Limb (tissue), 2 donors: Measurements from ENCODE around the gene AEBP1.
A peak's percentile ranks its signal among the peaks of the same experiment; 100 is the strongest.

ENCODE experiments used
- DNase-seq, 2 donors: peaks; one replicate each; pipeline ENCODE4 v3.0.0-alpha.2; 2016; ENCODE audit errors: extremely low spot score in 2 of 2

AEBP1 gene

DNA sequence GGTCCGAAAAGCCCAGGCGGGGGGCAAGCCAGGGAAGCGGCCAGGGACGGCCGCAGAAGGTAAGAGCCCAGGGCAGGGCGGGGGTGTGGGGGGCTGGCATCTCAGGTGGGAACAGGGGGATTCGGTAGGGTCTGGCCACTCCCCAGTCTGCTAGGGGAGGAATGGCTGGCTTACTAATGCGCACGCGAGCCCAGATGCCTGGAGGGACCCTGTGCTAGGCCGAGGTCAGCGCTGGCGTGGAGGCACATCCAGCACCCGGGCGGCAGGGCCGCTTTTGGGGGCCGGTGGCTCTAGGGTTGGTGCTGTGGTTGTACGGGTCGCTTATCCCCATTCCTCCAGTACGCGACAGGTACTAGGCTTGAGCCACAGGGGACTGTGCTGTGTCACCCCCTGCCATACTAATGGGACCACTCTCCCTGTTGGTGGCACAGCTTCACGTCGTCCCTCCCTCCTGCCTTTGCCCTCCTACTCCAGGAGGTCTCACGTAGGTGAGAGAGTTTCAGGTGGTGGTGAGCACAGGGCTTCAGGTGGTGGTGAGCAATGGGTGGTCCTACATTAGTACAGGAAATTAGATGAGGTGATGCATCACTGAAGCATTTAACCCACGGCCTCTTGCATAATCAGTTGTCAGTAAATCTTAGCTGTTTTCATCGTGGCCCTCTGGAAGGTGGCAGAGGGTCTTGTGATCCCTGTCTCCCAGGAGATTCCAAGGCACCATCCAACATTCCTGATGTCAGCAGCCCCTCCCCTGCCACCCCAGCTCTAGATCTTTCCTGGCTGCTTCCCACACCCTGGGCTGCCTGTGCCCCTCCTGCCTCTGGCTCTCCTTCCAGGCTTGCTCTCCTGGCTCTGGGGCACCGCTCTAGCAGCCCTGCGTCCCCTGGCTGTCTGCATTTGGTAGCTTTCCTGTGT is 971 bp downstream of the AEBP1 start:
- DNase-seq = peak in 1 of 2 donors; percentile 42

DNA sequence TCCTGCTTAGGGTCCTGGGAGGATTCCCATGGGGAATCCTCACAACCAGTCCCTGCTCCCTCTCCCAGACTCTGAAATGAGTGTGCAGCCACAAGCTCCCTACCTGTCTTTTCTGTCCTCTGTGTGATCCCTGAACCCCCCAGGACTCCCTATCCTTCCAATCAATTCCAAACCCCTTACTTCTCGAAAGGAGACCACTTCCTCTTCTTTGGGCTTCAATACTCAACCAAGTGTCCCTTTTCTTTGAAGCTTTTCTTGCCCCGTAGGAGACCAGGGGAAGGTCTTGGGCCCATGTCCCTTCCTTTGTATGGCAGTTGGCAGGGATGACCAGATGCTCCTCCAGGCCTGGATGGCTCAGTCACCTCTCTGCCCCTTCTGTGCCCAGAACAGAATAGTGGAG is 1.7 kb downstream of the AEBP1 start:
- DNase-seq = no peak

DNA sequence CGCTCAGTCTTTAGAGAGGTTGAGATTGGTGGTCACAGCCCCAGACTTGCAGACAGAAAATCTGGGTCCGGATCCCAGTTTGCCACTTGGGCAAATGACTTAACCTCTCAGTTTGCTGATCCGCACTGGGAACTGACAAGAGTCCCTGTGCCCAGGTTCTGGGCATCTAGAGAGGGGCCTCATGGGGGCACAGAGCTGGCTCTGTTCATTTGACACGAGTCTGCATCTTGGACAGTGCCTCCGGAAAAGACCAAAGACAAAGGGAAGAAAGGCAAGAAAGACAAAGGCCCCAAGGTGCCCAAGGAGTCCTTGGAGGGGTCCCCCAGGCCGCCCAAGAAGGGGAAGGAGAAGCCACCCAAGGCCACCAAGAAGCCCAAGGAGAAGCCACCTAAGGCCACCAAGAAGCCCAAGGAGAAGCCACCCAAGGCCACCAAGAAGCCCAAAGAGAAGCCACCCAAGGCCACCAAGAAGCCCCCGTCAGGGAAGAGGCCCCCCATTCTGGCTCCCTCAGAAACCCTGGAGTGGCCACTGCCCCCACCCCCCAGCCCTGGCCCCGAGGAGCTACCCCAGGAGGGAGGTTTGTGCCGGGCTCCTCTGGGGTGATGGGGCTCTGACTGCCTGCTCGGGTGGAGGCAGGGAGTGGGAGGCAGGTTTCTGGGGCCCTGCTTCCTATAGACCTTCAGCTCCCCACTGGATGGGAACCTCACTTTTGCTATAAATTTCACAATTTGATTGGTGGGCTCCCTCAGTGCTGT is 2.3 kb downstream of the AEBP1 start:
- DNase-seq = no peak

GRCh38 chr7:44107116-44107960 is 3.2 kb downstream of the AEBP1 start:
- DNase-seq = no peak

DNA sequence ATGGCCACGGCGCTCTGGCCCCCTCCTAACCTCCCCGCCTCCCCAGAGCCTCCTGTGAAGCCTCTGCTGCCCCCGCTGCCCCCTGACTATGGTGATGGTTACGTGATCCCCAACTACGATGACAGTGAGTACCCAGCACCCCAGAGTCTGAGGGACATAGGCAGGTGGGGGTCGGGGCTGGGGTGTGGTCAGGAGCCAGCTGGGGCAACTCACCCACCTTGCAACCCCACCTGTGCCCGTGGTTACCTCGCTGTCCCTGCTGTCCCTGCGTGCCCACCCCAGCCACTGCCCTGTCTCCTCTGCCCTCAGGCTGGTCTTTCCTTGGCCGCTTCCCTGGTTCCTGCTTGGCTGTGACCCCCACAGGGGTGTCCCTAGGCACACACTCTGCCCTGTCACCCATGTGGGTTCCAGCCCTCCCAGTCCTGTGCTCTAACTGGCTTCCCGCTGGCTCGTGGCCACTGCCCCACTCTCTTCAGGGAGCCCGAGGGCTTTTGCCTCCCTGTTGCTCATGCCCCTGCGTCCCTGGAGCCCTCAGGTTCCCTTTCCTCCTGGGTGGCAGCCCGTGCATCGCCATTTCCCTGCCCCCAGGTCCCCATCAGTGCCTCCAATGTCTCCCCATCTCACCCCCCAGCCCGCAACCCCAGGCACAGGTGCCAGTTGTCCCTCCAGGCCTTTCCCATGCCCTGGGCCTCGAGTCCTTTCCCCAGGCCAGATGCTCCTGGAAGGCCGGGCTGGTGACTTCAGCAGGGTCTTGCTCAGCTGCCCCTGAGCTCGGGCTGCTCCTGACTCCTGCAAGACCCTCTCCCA is 4.0 kb downstream of the AEBP1 start:
- DNase-seq = no peak

GRCh38 chr7:44108768-44109750 is 4.9 kb downstream of the AEBP1 start:
- no peak for DNase-seq

- no peak for DNase-seq
These were observed 5.8 kb downstream of the AEBP1 start for GRCh38 chr7:44109991-44110390.

DNA sequence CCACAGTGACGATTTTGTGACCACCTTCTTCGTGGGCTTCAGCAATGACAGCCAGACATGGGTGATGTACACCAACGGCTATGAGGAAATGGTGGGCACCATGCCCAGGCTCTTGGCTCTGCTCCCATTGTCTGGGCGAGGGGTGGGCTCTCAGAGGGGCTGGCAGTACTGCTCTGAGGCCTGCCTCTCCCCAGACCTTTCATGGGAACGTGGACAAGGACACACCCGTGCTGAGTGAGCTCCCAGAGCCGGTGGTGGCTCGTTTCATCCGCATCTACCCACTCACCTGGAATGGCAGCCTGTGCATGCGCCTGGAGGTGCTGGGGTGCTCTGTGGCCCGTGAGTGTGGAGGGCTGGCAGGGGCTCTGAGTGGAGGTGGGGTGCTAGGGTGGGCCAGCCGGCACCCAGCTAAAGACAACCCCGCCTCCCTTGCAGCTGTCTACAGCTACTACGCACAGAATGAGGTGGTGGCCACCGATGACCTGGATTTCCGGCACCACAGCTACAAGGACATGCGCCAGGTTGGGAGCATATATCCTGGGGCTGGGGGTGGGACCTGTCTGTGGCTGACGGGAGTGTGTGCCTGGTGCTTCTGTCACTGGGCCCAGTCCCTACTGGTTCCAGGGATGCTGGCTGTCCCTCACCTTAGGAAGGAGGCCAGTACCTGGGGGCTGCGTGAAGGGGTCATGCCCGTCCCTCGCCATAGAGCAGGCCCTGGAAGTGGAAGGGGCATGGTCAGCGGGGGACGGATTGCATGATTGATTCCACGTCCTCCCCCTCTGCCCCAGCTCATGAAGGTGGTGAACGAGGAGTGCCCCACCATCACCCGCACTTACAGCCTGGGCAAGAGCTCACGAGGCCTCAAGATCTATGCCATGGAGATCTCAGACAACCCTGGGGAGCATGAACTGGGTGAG is 6.8 kb downstream of the AEBP1 start:
- no peak for DNase-seq

GRCh38 chr7:44111761-44112160 is 7.6 kb downstream of the AEBP1 start:
- no peak for DNase-seq

GRCh38 chr7:44112231-44112996 is 8.3 kb downstream of the AEBP1 start:
- no peak for DNase-seq

GRCh38 chr7:44112997-44113763 is 9.0 kb downstream of the AEBP1 start:
- no peak for DNase-seq

- DNase-seq = no peak
These were observed 9.7 kb downstream of the AEBP1 start for GRCh38 chr7:44113764-44114354.

DNA sequence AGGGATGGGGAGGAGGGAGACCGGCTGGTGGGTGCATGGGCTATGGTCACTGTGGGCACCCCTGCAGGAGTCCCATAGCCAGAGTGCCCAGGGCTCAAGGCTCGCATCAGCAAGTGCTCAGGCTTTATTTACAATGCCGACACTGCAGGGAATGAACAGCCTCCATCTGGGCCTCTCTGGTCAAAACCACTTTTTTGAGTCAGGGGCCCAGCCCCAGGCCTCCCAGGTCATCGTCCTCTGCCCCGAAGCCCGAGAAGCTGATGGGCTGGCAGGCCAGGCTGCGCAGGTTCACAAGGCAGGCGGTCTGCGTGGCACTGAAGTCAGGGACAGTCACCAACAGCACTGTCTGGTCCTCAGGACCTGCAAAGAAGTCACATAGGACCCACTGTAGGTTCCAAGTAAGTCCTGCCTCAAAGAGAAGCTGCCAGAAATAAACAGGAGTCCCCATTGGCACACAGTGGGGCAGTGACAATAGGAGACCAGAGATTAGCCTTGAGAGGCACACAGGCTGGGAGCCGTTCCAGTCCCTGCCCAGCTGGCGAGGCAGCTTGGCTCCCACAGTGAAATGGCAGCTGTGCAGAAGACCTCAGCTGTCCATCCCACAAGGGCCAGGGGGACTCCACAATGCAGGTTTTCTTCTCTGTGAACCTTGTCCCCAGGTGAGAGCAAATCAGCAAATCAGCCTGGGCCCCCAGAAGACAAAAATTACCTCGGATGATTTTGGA is 10.6 kb downstream of the AEBP1 start:
- no peak for DNase-seq

- DNase-seq = no peak
These were observed 12.1 kb downstream of the AEBP1 start for GRCh38 chr7:44116087-44116788.
